Measurements from ENCODE around the gene ARHGAP12.
"Not testable (repeated sequence)": the region's sequence is repeated elsewhere in the genome, so short reads cannot be mapped to it uniquely, and the experiment has no call there.

ARHGAP12 gene

GRCh38 chr10:31923389-31923788 lies 5.2 kb downstream of the ARHGAP12 start:
- ATAC-seq = no peak
- no peak for DNase-seq

- ATAC-seq (peak; percentile 55), DNase-seq (no peak)
These were observed 7.6 kb downstream of the ARHGAP12 start for GRCh38 chr10:31921031-31921430.

GRCh38 chr10:31920538-31920937 lies 8.1 kb downstream of the ARHGAP12 start:
- no peak for ATAC-seq

GRCh38 chr10:31918671-31919409 lies 9.8 kb downstream of the ARHGAP12 start:
- ATAC-seq = peak; percentile 48
- DNase-seq = no peak

More at GRCh38 chr10:31920538-31920937, 8.1 kb downstream of the ARHGAP12 start:
- DNase-seq = no peak

- no peak for DNase-seq
- no peak for ATAC-seq
These were observed 14.3 kb downstream of the ARHGAP12 start for GRCh38 chr10:31914370-31914769.

GRCh38 chr10:31912898-31913850 lies 15.5 kb downstream of the ARHGAP12 start:
- no peak for ATAC-seq
- no peak for DNase-seq

GRCh38 chr10:31912289-31912688 lies 16.3 kb downstream of the ARHGAP12 start:
- DNase-seq (no peak), ATAC-seq (no peak)

GRCh38 chr10:31910016-31910415 lies 18.6 kb downstream of the ARHGAP12 start:
- DNase-seq (no peak), ATAC-seq (no peak)

GRCh38 chr10:31908157-31908556 lies 20.5 kb downstream of the ARHGAP12 start:
- ATAC-seq = no peak
- no peak for DNase-seq

- no peak for ATAC-seq
- no peak for DNase-seq
These were observed 22.6 kb downstream of the ARHGAP12 start for GRCh38 chr10:31906039-31906438.

- ATAC-seq (no peak), DNase-seq (no peak)
These were observed 23.0 kb downstream of the ARHGAP12 start for GRCh38 chr10:31905586-31905985.

- ATAC-seq (no peak), DNase-seq (no peak)
These were observed 26.0 kb downstream of the ARHGAP12 start for GRCh38 chr10:31902625-31903024.

- ATAC-seq (no peak), DNase-seq (no peak)
These were observed 31.1 kb downstream of the ARHGAP12 start for GRCh38 chr10:31897506-31897905.

GRCh38 chr10:31896968-31897384 lies 31.7 kb downstream of the ARHGAP12 start:
- DNase-seq (no peak), ATAC-seq (no peak)

GRCh38 chr10:31895722-31896121 lies 32.9 kb downstream of the ARHGAP12 start:
- DNase-seq, ATAC-seq: not testable (repeated sequence)

GRCh38 chr10:31888442-31888841 lies 40.2 kb downstream of the ARHGAP12 start:
- ATAC-seq = no peak
- no peak for DNase-seq

GRCh38 chr10:31887850-31888249 lies 40.8 kb downstream of the ARHGAP12 start:
- DNase-seq = no peak

GRCh38 chr10:31886885-31887284 lies 41.7 kb downstream of the ARHGAP12 start:
- DNase-seq (no peak), ATAC-seq (no peak)

More at GRCh38 chr10:31887850-31888249, 40.8 kb downstream of the ARHGAP12 start:
- no peak for ATAC-seq

- ATAC-seq = no peak
- DNase-seq = no peak
These were observed 42.7 kb downstream of the ARHGAP12 start for GRCh38 chr10:31885971-31886370.

GRCh38 chr10:31884386-31884785 lies 44.2 kb downstream of the ARHGAP12 start:
- no peak for DNase-seq
- ATAC-seq = no peak

GRCh38 chr10:31883397-31883796 lies 45.2 kb downstream of the ARHGAP12 start:
- no peak for DNase-seq
- ATAC-seq = no peak

- ATAC-seq (no peak), DNase-seq (no peak)
These were observed 50.1 kb downstream of the ARHGAP12 start for GRCh38 chr10:31878486-31878885.
